Parathyroid adenoma (tissue), 2 donors: ENCODE results near the gene ADGRA3.

Source experiments
- H2AFZ ChIP-seq: fragments of 300-600 bp; sonication (generic); one replicate; pipeline ENCODE4 v1.7.0; 2017; ENCODE audit warnings: antibody characterized with exemption, mild to moderate bottlenecking
- H3K27ac ChIP-seq: fragments of 300-600 bp; sonication (generic); one replicate; pipeline ENCODE4 v1.7.0; 2017
- H3K27me3 ChIP-seq: fragments of 300-600 bp; sonication (generic); one replicate; pipeline ENCODE4 v1.7.0; 2017; ENCODE audit warnings: low read length; ENCODE audit not compliant: control insufficient read depth, insufficient read depth
- H3K36me3 ChIP-seq: fragments of 300-600 bp; sonication (generic); one replicate; pipeline ENCODE4 v1.7.0; 2017; ENCODE audit warnings: low read length; ENCODE audit not compliant: control insufficient read depth, insufficient read depth
- H3K4me1 ChIP-seq: fragments of 300-600 bp; sonication (generic); one replicate; pipeline ENCODE4 v1.7.0; 2017; ENCODE audit warnings: control low read depth
- H3K4me2 ChIP-seq: fragments of 300-600 bp; sonication (generic); one replicate; pipeline ENCODE4 v1.7.0; 2017; ENCODE audit warnings: low read length
- H3K4me3 ChIP-seq: fragments of 300-600 bp; sonication (generic); one replicate; pipeline ENCODE4 v1.7.0; 2017; ENCODE audit warnings: low read depth, low read length
- H3K79me2 ChIP-seq: fragments of 300-600 bp; sonication (generic); one replicate; pipeline ENCODE4 v1.7.0; 2017; ENCODE audit warnings: control low read depth
- H3K9ac ChIP-seq: fragments of 300-600 bp; sonication (generic); one replicate; pipeline ENCODE4 v1.7.0; 2017; ENCODE audit warnings: mild to moderate bottlenecking
- H3K9me3 ChIP-seq: fragments of 300-600 bp; sonication (generic); one replicate; pipeline ENCODE4 v1.7.0; 2017; ENCODE audit warnings: low read length; ENCODE audit not compliant: control insufficient read depth
- CTCF ChIP-seq: fragments of 300-600 bp; sonication (generic); IDR thresholded peaks from one replicate; pipeline ENCODE4 v1.7.0; 2017; ENCODE audit warnings: antibody characterized with exemption, mild to moderate bottlenecking
- donor health status: primary hyperparathyroidism.

ADGRA3 gene

GRCh38 chr4:22532896-22533295 lies 17.0 kb upstream of the ADGRA3 start:
- Histone ChIP-seq H3K36me3 (no peaks in the 10 kb centered on the region), H2AFZ (no peak overlapping the region), H3K27me3 (no peaks in the 10 kb centered on the region), H3K4me3 (no peak overlapping the region), H3K9me3 (no peaks in the 10 kb centered on the region), H3K4me1 (no peaks in the 10 kb centered on the region), H3K4me2 (no peak overlapping the region), H3K27ac (no peak overlapping the region), H3K79me2 (no peaks in the 10 kb centered on the region), H3K9ac (no peak overlapping the region)
- TF ChIP-seq CTCF: no peak

GRCh38 chr4:22532117-22532516 lies 16.3 kb upstream of the ADGRA3 start:
- H2AFZ ChIP-seq: no peak overlapping the region
- TF ChIP-seq CTCF: no peak

GRCh38 chr4:22531311-22532019 lies 15.6 kb upstream of the ADGRA3 start:
- no peaks in the 10 kb centered on the region for H3K36me3 ChIP-seq
- H3K9ac ChIP-seq: no peak overlapping the region
- no peak overlapping the region for H2AFZ ChIP-seq
- H3K4me3 ChIP-seq: no peak overlapping the region
- H3K27me3 ChIP-seq: no peaks in the 10 kb centered on the region
- H3K9me3 ChIP-seq: no peaks in the 10 kb centered on the region
- H3K4me1 ChIP-seq: no peaks in the 10 kb centered on the region
- H3K27ac ChIP-seq: no peak overlapping the region
- no peaks in the 10 kb centered on the region for H3K79me2 ChIP-seq
- H3K4me2 ChIP-seq: no peak overlapping the region
- no peak for TF ChIP-seq CTCF

More at GRCh38 chr4:22532117-22532516, 16.3 kb upstream of the ADGRA3 start:
- H3K79me2 ChIP-seq: no peaks in the 10 kb centered on the region
- no peak overlapping the region for H3K9ac ChIP-seq
- no peaks in the 10 kb centered on the region for H3K36me3 ChIP-seq
- H3K4me1 ChIP-seq: no peaks in the 10 kb centered on the region
- no peak overlapping the region for H3K27ac ChIP-seq
- no peaks in the 10 kb centered on the region for H3K9me3 ChIP-seq
- H3K27me3 ChIP-seq: no peaks in the 10 kb centered on the region
- H3K4me2 ChIP-seq: no peak overlapping the region
- no peak overlapping the region for H3K4me3 ChIP-seq

GRCh38 chr4:22524895-22525294 lies 9.0 kb upstream of the ADGRA3 start:
- H3K36me3 ChIP-seq: no peaks in the 10 kb centered on the region
- no peaks in the 10 kb centered on the region for H3K79me2 ChIP-seq
- no peak for TF ChIP-seq CTCF
- no peak overlapping the region for H3K9ac ChIP-seq
- H3K4me1 ChIP-seq: no peaks in the 10 kb centered on the region
- no peak overlapping the region for H3K4me2 ChIP-seq
- no peaks in the 10 kb centered on the region for H3K27me3 ChIP-seq
- no peak overlapping the region for H2AFZ ChIP-seq
- no peaks in the 10 kb centered on the region for H3K9me3 ChIP-seq
- no peak overlapping the region for H3K27ac ChIP-seq
- no peak overlapping the region for H3K4me3 ChIP-seq
